ENCODE data around the gene TIMP4. TPM values are rescaled to one million over a fixed set of nuclear protein-coding genes. Genes with fewer than 3 reads are reported as not detected.

TIMP4 gene
- total RNA-seq, 1 donor from 2014 or later = 280 TPM

DNA sequence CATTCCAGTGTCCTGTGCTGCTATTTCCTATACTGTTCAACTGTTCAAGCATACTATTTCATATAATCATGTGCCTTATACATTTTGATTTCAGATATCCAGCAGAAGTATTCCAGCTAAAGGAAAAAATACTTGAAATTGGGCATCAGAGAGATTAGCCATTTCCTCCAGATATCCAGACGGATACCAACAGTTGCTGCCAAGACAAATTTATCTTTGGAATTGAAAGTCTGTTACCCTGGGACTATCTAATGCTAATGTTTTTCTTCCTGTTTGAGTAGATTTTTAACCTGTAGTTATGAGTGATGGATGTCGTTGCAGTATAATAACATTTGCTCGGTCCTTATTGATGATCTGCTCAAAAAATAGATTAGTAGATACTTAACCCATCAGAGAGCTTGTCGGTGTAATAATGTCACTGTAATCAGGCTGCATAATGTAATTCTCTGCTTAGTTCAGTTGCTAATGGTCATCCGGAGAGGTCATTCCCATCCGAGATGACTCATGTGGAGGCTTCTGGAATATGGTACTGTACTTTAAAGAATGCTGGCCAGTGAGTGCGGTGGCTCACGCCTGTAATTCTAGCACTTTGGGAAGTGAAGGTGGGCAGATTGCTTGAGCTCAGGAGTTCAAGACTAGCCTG lies 51.5 kb downstream of the TIMP4 start:
- no peak for DNase-seq (ENCODE audit: low spot score)

Other genes starting within 250 kb of the TIMP4 start
- 85.7 TPM for gene SYN2, start 154.5 kb downstream of the TIMP4 start, total RNA-seq
- gene PPARG, start 130.2 kb upstream of the TIMP4 start, total RNA-seq = 349 TPM

Measured in mesenteric fat pad (tissue), 1 donor.